B cell (primary cell): ENCODE results near the gene CDIPT. TPM values are rescaled to one million over a fixed set of nuclear protein-coding genes. Genes with fewer than 3 reads are reported as not detected.
"Not testable (repeated sequence)": the region's sequence is repeated elsewhere in the genome, so short reads cannot be mapped to it uniquely, and the experiment has no call there.

ENCODE experiments used
- ATAC-seq: fragments of 200-7000 bp; cut with Tn5 transposase; one replicate; pipeline ENCODE4 v1.10.0; 2021; ENCODE audit warnings: low read depth, mild to moderate bottlenecking, moderate number of reproducible peaks, moderate library complexity
- CTCF ChIA-PET: fragments of 350-600 bp; sonication (Branson Sonifier 250); formaldehyde crosslinking; loops from one replicate; lab custom pipeline; 2021; ENCODE audit warnings: antibody characterized with exemption, inconsistent platforms; lab: Charles Lee
- POLR2A ChIA-PET: fragments of 350-600 bp; sonication (Branson Sonifier 250); formaldehyde crosslinking; loops from one replicate; lab custom pipeline; 2021; ENCODE audit warnings: antibody characterized with exemption; lab: Charles Lee
- DNase-seq: peaks from one replicate; pipeline ENCODE4 v3.0.0; 2013
- H2AFZ ChIP-seq: 2 replicates; pipeline ENCODE4 v1.6.1; 2012; ENCODE audit warnings: mild to moderate bottlenecking, low read depth, low read length; ENCODE audit not compliant: insufficient read depth, poor library complexity, severe bottlenecking
- H3K27ac ChIP-seq, 2 donors: 1 replicate in 1 of 2; 2 replicates in 1 of 2; pipeline ENCODE4 v1.5.1; 2012 to 2013; ENCODE audit warnings: low read length in 2 of 2, mild to moderate bottlenecking in 2 of 2, moderate library complexity in 1 of 2
- H3K27me3 ChIP-seq, 4 experiments: fragments of 200-600 bp in 1 of 4; sonication (generic) in 1 of 4; replicated peaks in 1 of 4; 1 replicate in 2 of 4; 2 replicates in 2 of 4; pipeline versions ENCODE4 v1.6.1 to v1.7.0; 2013 to 2016; ENCODE audit warnings: low read length in 3 of 4, mild to moderate bottlenecking in 2 of 4, mixed read lengths in 1 of 4, moderate library complexity in 1 of 4; ENCODE audit not compliant: insufficient read depth in 4 of 4, control insufficient read depth in 3 of 4; ENCODE audit errors: control extremely low read depth in 1 of 4
- H3K36me3 ChIP-seq, 2 experiments: replicated peaks in 1 of 2; 1 replicate in 1 of 2; 2 replicates in 1 of 2; pipeline versions ENCODE4 v1.6.1 to v1.7.1; 2013; ENCODE audit warnings: low read length in 1 of 2; ENCODE audit not compliant: insufficient read depth in 2 of 2, control insufficient read depth in 1 of 2; ENCODE audit errors: control extremely low read depth in 1 of 2, extremely low read depth in 1 of 2
- H3K4me1 ChIP-seq, 2 donors: fragments of 200-600 bp in 1 of 2; sonication (generic) in 1 of 2; 1 replicate in 1 of 2; 2 replicates in 1 of 2; pipeline versions ENCODE4 v1.5.1 to v1.6.1; 2013 to 2017; ENCODE audit warnings: low read length in 2 of 2; ENCODE audit not compliant: control insufficient read depth in 2 of 2, insufficient read depth in 2 of 2
- H3K4me2 ChIP-seq: replicated peaks from 2 replicates; pipeline ENCODE3; 2012; ENCODE audit warnings: mild to moderate bottlenecking, low read depth, low read length; ENCODE audit not compliant: poor library complexity, severe bottlenecking
- H3K4me3 ChIP-seq, 5 experiments: fragments of 200-600 bp in 1 of 5; sonication (generic) in 1 of 5; 1 replicate in 3 of 5; 2 replicates in 2 of 5; pipeline versions ENCODE4 v1.5.1 to v1.7.0; 2011 to 2016; ENCODE audit warnings: low read length in 4 of 5, mild to moderate bottlenecking in 4 of 5, low read depth in 2 of 5, control low read depth in 1 of 5, moderate library complexity in 1 of 5; ENCODE audit not compliant: insufficient read depth in 1 of 5; ENCODE audit errors: control extremely low read depth in 1 of 5, extremely low read depth in 1 of 5
- H3K79me2 ChIP-seq: fragments of 200-600 bp; sonication (generic); one replicate; pipeline ENCODE4 v1.6.0; 2016; ENCODE audit warnings: low read length; ENCODE audit not compliant: control insufficient read depth, insufficient read depth
- H3K9ac ChIP-seq: fragments of 200-600 bp; sonication (generic); 2 replicates; pipeline ENCODE4 v1.6.1; 2017; ENCODE audit warnings: mild to moderate bottlenecking, low read length, moderate library complexity
- H3K9me3 ChIP-seq, 3 donors: one replicate each; pipeline versions ENCODE4 v1.6.1 to v1.7.1; 2013; ENCODE audit warnings: low read length in 2 of 3; ENCODE audit not compliant: control insufficient read depth in 2 of 3, insufficient read depth in 1 of 3; ENCODE audit errors: control extremely low read depth in 1 of 3
- H4K20me1 ChIP-seq: 2 replicates; pipeline ENCODE4 v1.6.0; 2012; ENCODE audit warnings: mild to moderate bottlenecking, low read length; ENCODE audit not compliant: insufficient read depth, control insufficient read depth, poor library complexity, severe bottlenecking
- H3K27ac Mint-ChIP-seq: one replicate; pipeline ENCODE4 v1.8.0; 2021; ENCODE audit warnings: mixed read lengths
- H3K27me3 Mint-ChIP-seq: one replicate; pipeline ENCODE4 v1.8.0; 2021; ENCODE audit warnings: mixed read lengths
- H3K4me1 Mint-ChIP-seq: one replicate; pipeline ENCODE4 v1.8.0; 2021; ENCODE audit warnings: mixed read lengths
- H3K4me3 Mint-ChIP-seq: one replicate; pipeline ENCODE4 v1.8.0; 2021; ENCODE audit warnings: mixed read lengths
- H3K9me3 Mint-ChIP-seq: one replicate; pipeline ENCODE4 v1.8.0; 2022; ENCODE audit warnings: mixed read lengths; ENCODE audit not compliant: insufficient read depth
- EZH2 ChIP-seq: IDR thresholded peaks from 2 replicates; pipeline ENCODE4 v1.6.1; 2012; ENCODE audit warnings: borderline replicate concordance, low read depth, mild to moderate bottlenecking, moderate library complexity, low read length; ENCODE audit not compliant: insufficient read depth, poor library complexity, severe bottlenecking
- WGBS: methylation state at CpG from one replicate; pipeline ENCODE4 v1.1.5; 2013; ENCODE audit warnings: missing lambda C conversion rate; ENCODE audit not compliant: insufficient coverage; 5-methylcytosine and 5-hydroxymethylcytosine counted together
- intact Hi-C: fragments of 100-400 bp; cut with micrococcal nuclease; formaldehyde crosslinking; loops from one replicate; pipeline ENCODE4 v1.10.0; 2022
- polyA plus RNA-seq: library from polyadenylated mRNA; depleted of rRNA; stranded (reverse); fragments of >200 nt; gene quantifications from 2 replicates; pipeline ENCODE4 v1.2.3, GENCODE V29; 2012
- total RNA-seq, 2 donors: library from RNA; stranded (reverse); fragments of 120-200 nt in 1 of 2; gene quantifications; 1 replicate in 1 of 2; 2 replicates in 1 of 2; pipeline versions ENCODE4 v1.2.3 to v1.2.4, GENCODE V29; 2013 to 2022

The CDIPT gene
- total and polyA plus RNA-seq, 2 donors (not counting 1 experiment from before 2014, with no cell fraction given), result 51.2 to 63.3 TPM

GRCh38 chr16:29834079-29834478 is 28.9 kb downstream of the CDIPT start:
- no peak for DNase-seq
- POLR2A ChIA-PET, result interaction anchor here (0.6 kb wide), 1 partner anchor 77 kb away, joined by 4 read pairs; no protein-coding TSS in a partner anchor
- no peaks in the 10 kb centered on the region for H3K27me3 Mint-ChIP-seq
- H3K4me3 Mint-ChIP-seq, result no peak overlapping the region
- ATAC-seq, result no peak
- Histone ChIP-seq H3K36me3 (peaks cover 4 to 61% of the 10 kb centered on the region in 2 experiments), H4K20me1 (peaks cover 27% of the 10 kb centered on the region), H3K9me3 (no peaks in the 10 kb centered on the region), H3K9ac (no peak overlapping the region), H3K79me2 (peaks cover 19% of the 10 kb centered on the region), H3K4me3 (no peak overlapping the region), H3K4me1 (no peaks in the 10 kb centered on the region), H3K4me2 (no peak overlapping the region), H3K27ac (no peak overlapping the region), H3K27me3 (no peaks in the 10 kb centered on the region), H2AFZ (no peak overlapping the region)
- intact Hi-C loops, result no loop called here
- no peak overlapping the region for H3K27ac Mint-ChIP-seq
- H3K4me1 Mint-ChIP-seq, result no peaks in the 10 kb centered on the region
- CTCF ChIA-PET, result interaction anchor here (0.8 kb wide), 1 partner anchor 14 kb away, joined by 3 read pairs; no protein-coding TSS in a partner anchor
- 93% methylated on average over 4 of the region's 5 CpGs for WGBS
- no peak for TF ChIP-seq EZH2
- no peaks in the 10 kb centered on the region for H3K9me3 Mint-ChIP-seq

- ATAC-seq, H3K4me3 Mint-ChIP-seq, H3K4me1 Mint-ChIP-seq, H3K27me3 ChIP-seq, H3K9me3 Mint-ChIP-seq, H3K4me3 ChIP-seq, H3K27ac Mint-ChIP-seq, H3K9ac ChIP-seq, DNase-seq, H2AFZ ChIP-seq, H3K27me3 Mint-ChIP-seq, H3K27ac ChIP-seq, H3K4me2 ChIP-seq, H3K4me1 ChIP-seq, intact Hi-C loops, H3K9me3 ChIP-seq: not testable (repeated sequence)
- Histone ChIP-seq H3K79me2 (peaks cover 27% of the 10 kb centered on the region), H3K36me3 (peaks cover 4 to 57% of the 10 kb centered on the region in 2 experiments), H4K20me1 (peaks cover 35% of the 10 kb centered on the region)
- CTCF ChIA-PET, result interaction anchor here (0.7 to 0.9 kb wide), 3 partner anchors 26 to 526 kb away, joined by 3 to 6 read pairs (median 3); no protein-coding TSS in a partner anchor
- no CpG with 5 or more reads among the region's 4 CpGs for WGBS
- POLR2A ChIA-PET, result interaction anchor here (0.7 kb wide), 1 partner anchor 26 kb away, joined by 5 read pairs; no protein-coding TSS in a partner anchor
These were observed 29.8 kb downstream of the CDIPT start for GRCh38 chr16:29833219-29833618.
